OCI-LY1 (cell line): ENCODE measurements around the gene SPATA9.

Experiments
- H2AFZ ChIP-seq: fragments of 200-600 bp; sonication (generic), shearing (Covaris generic); 2 replicates; pipeline ENCODE4 v1.6.0; 2014; ENCODE audit warnings: antibody characterized with exemption, mild to moderate bottlenecking, low read length
- H3F3A ChIP-seq: fragments of 200-600 bp; sonication (generic), shearing (Covaris generic); 2 replicates; pipeline ENCODE4 v1.6.0; 2014; ENCODE audit warnings: mild to moderate bottlenecking, antibody characterized with exemption, low read length, moderate library complexity; ENCODE audit not compliant: insufficient read depth
- H3K27ac ChIP-seq: fragments of 200-600 bp; sonication (generic); 2 replicates; pipeline ENCODE4 v1.5.1; 2014; ENCODE audit warnings: low read length, mixed run types, mild to moderate bottlenecking, low read depth; ENCODE audit not compliant: poor library complexity, severe bottlenecking
- H3K27me3 ChIP-seq: fragments of 200-600 bp; sonication (generic); 2 replicates; pipeline ENCODE4 v1.6.0; 2014; ENCODE audit warnings: antibody characterized with exemption, mild to moderate bottlenecking, low read length, moderate library complexity; ENCODE audit not compliant: insufficient read depth
- H3K36me3 ChIP-seq: fragments of 200-600 bp; sonication (generic); 2 replicates; pipeline ENCODE4 v1.6.1; 2014; ENCODE audit warnings: mild to moderate bottlenecking, antibody characterized with exemption, low read length, moderate library complexity, mixed read lengths; ENCODE audit not compliant: insufficient read depth
- H3K4me1 ChIP-seq: fragments of 200-600 bp; sonication (generic); 2 replicates; pipeline ENCODE4 v1.5.1; 2014; ENCODE audit warnings: mild to moderate bottlenecking, low read length, moderate library complexity; ENCODE audit not compliant: insufficient read depth, severe bottlenecking
- H3K4me2 ChIP-seq: fragments of 200-600 bp; sonication (generic), shearing (Covaris generic); 2 replicates; pipeline ENCODE4 v1.6.1; 2014; ENCODE audit warnings: low read length
- H3K4me3 ChIP-seq: fragments of 200-600 bp; sonication (generic); 2 replicates; pipeline ENCODE4 v1.5.1; 2014; ENCODE audit warnings: low read length, low read depth, mild to moderate bottlenecking, mixed read lengths; ENCODE audit not compliant: poor library complexity, severe bottlenecking
- H3K79me2 ChIP-seq: fragments of 200-600 bp; shearing (Covaris generic); 2 replicates; pipeline ENCODE4 v1.6.1; 2016; ENCODE audit warnings: mixed run types, low read length, mixed read lengths; ENCODE audit not compliant: insufficient read depth
- H3K9ac ChIP-seq: fragments of 200-600 bp; sonication (generic), shearing (Covaris generic); 2 replicates; pipeline ENCODE4 v1.6.1; 2014; ENCODE audit warnings: mild to moderate bottlenecking, low read length, mixed read lengths
- H3K9me2 ChIP-seq: fragments of 200-600 bp; sonication (generic), shearing (Covaris generic); 2 replicates; pipeline ENCODE4 v1.6.1; 2014; ENCODE audit warnings: low read depth, mild to moderate bottlenecking, low read length, mixed read lengths
- H3K9me3 ChIP-seq: fragments of 200-600 bp; shearing (Covaris generic); 2 replicates; pipeline ENCODE4 v1.6.1; 2014; ENCODE audit warnings: low read length, mixed read lengths
- H4K20me1 ChIP-seq: fragments of 200-600 bp; sonication (generic), shearing (Covaris generic); 2 replicates; pipeline ENCODE4 v1.6.0; 2016; ENCODE audit warnings: mild to moderate bottlenecking, low read length; ENCODE audit not compliant: insufficient read depth
- EZH2 ChIP-seq: fragments of 200-600 bp; sonication (generic), shearing (Covaris generic); IDR thresholded peaks from 2 replicates; pipeline ENCODE4 v1.8.0; 2017; ENCODE audit warnings: borderline replicate concordance, mixed run types, mild to moderate bottlenecking, antibody characterized with exemption, low read length, moderate library complexity, mixed read lengths
- TF ChIP-seq, protein P1 (sequence below): fragments of 200-600 bp; sonication (generic), shearing (Covaris generic); IDR thresholded peaks from 2 replicates; pipeline ENCODE4 v1.5.1; 2017; ENCODE audit warnings: mild to moderate bottlenecking, antibody characterized with exemption, low read length, moderate library complexity, mixed read lengths

Gene SPATA9

DNA sequence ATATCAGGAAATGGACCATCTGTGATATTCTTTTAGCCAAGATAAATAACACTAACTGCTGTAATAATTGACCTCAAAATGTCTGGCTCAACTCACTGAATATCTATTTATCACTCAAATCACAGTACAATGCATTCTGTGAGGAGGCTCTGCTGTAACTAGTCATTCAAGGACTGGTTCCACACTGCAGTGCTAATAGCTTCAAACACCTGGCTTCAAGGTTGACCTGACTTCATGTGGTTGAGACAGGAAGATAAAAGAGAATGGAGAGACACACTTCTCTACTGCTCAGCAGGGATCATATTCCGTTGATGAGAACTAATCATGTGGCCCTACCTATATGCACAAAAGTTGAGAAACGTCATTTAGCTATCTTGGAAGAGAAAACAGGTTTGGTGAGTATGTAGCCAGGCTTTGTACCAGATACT is 45.0 kb upstream of the SPATA9 start:
- Histone ChIP-seq H3F3A (no peaks in the 10 kb centered on the region), H3K4me2 (no peak overlapping the region)

DNA sequence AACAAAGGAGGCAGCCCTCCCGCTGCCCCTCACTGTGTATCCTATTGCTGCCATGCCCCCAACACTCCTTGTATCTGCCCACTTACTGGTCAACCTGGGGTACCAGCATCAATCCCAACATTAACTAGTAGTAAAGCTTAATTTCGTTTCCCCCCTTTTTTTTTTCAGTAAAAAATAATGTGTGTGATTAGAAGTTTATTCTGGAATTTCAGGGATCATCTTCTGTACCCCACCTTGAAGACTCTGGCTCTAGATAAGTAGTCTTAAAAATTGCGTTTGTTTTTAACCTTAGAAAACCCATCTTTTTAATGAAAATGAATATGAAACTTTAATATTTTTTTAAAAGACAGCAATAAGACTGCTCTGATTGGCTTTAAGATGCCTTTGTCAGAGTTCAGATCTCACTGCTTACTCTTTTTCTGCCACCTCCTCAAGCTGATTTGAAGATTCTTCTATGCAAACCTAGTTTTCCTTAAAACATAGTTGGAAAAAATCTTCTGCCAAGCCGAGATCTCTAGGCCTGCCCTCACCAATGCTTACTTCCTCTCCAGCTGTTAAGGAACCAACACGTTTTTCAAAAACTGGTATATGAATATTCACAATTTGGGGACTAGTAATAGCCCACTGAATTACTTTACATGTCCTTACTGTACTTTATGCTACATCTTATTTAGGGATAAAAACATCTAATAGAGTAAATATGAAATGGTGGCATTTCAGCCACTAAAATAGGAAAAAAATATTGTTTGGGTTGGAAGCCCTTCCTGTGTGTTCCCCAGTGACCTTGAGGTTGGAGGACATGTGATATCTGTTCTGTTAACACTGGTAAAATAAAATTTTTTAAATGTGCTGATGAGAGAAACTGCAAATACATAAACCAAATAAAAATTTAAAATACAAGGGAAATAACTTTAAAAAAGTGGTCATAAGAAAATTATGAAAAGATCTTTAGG is 44.3 kb upstream of the SPATA9 start:
- Histone ChIP-seq H3K4me1 (peaks cover 6% of the 10 kb centered on the region), H3K9me2 (no peaks in the 10 kb centered on the region), H3K36me3 (no peaks in the 10 kb centered on the region), H2AFZ (no peak overlapping the region), H3K27ac (no peak overlapping the region), H4K20me1 (no peaks in the 10 kb centered on the region), H3K79me2 (no peaks in the 10 kb centered on the region), H3K4me3 (no peak overlapping the region), H3K9ac (no peak overlapping the region), H3K4me2 (no peak overlapping the region), H3K27me3 (no peaks in the 10 kb centered on the region), H3F3A (no peaks in the 10 kb centered on the region), H3K9me3 (no peaks in the 10 kb centered on the region)
- no peak for TF ChIP-seq EZH2
- TF ChIP-seq, protein P1, sequence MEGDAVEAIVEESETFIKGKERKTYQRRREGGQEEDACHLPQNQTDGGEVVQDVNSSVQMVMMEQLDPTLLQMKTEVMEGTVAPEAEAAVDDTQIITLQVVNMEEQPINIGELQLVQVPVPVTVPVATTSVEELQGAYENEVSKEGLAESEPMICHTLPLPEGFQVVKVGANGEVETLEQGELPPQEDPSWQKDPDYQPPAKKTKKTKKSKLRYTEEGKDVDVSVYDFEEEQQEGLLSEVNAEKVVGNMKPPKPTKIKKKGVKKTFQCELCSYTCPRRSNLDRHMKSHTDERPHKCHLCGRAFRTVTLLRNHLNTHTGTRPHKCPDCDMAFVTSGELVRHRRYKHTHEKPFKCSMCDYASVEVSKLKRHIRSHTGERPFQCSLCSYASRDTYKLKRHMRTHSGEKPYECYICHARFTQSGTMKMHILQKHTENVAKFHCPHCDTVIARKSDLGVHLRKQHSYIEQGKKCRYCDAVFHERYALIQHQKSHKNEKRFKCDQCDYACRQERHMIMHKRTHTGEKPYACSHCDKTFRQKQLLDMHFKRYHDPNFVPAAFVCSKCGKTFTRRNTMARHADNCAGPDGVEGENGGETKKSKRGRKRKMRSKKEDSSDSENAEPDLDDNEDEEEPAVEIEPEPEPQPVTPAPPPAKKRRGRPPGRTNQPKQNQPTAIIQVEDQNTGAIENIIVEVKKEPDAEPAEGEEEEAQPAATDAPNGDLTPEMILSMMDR = no peak

More for the DNA sequence above, 45.0 kb upstream of the SPATA9 start:
- Histone ChIP-seq H2AFZ (no peak overlapping the region), H3K27ac (no peak overlapping the region), H3K4me3 (no peak overlapping the region), H3K9ac (no peak overlapping the region), H3K9me3 (no peaks in the 10 kb centered on the region), H3K9me2 (no peaks in the 10 kb centered on the region), H3K79me2 (no peaks in the 10 kb centered on the region), H4K20me1 (no peaks in the 10 kb centered on the region), H3K36me3 (no peaks in the 10 kb centered on the region), H3K27me3 (no peaks in the 10 kb centered on the region), H3K4me1 (peaks cover 6% of the 10 kb centered on the region)
- no peak for TF ChIP-seq EZH2
- TF ChIP-seq, protein P1 = no peak

DNA sequence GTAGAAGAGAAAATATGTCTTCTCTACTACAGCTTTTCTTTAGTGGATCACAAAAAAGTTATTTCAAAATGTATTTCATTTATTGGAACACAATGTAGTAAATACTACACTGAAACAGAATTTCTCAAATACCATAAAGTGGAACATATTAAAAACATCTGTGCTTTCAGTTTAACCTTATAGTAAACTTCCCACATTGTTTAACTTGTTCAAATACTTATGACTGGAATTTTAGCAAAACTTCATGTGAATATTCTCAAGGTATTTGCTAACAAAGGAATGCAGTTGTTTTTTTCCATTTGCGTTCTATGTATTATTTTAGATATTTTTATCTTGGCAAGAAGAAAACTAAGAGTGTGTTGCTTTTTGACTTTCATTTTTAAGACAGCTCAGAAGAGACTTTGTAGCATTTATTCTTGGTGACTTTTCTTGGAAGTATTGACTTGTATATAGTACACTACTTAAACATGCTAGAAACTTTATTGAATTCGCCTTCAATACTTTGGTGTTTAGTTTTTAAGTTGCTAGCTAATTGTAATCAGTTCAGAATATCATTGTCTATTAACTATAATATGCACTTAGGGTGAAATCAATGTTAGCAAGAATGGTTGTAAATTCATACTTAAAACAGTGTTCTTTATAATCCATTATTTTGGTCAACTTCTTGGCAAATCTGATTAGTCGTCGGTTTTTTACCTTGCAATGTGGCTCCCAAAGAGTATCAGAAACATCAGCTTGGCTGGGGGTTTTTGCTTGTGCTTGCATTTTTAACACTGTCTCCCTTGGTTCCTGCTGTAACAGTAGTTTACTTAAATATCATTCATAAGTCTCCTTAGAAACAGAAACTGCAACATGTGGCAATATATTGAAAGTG is 43.4 kb upstream of the SPATA9 start:
- H4K20me1 ChIP-seq = no peaks in the 10 kb centered on the region
- no peaks in the 10 kb centered on the region for H3K27me3 ChIP-seq
- no peak overlapping the region for H3K27ac ChIP-seq
- no peaks in the 10 kb centered on the region for H3K79me2 ChIP-seq
- no peaks in the 10 kb centered on the region for H3K36me3 ChIP-seq
- no peaks in the 10 kb centered on the region for H3K9me3 ChIP-seq
- no peak overlapping the region for H3K4me2 ChIP-seq
- H3K9me2 ChIP-seq = no peaks in the 10 kb centered on the region
- peaks cover under 1% of the 10 kb centered on the region for H3K4me1 ChIP-seq
- H3K9ac ChIP-seq = no peak overlapping the region
- H2AFZ ChIP-seq = no peak overlapping the region
- no peaks in the 10 kb centered on the region for H3F3A ChIP-seq
- TF ChIP-seq, protein P1 = no peak
- TF ChIP-seq EZH2 = no peak
- no peak overlapping the region for H3K4me3 ChIP-seq
